Stimulated activated CD4-positive, alpha-beta T cell treated with anti-CD3 and anti-CD28 coated beads, Interleukin-4, amount 100 ng/mL, for 24 hours (primary cell): ENCODE measurements around the gene ZFP36L1.

Source experiments
- DNase-seq: peaks from one replicate; pipeline ENCODE4 v3.0.0-alpha.2; 2020

ZFP36L1 gene

GRCh38 chr14:68792979-68793733 lies at the start of gene ZFP36L1:
Gene ZFP36L1, minus strand, starts transcription at chr14:68793067. Its CDS starts 129 bp downstream, at chr14:68792938.
- peak; percentile 89 for DNase-seq

GRCh38 chr14:68842298-68842697 lies 49.4 kb upstream of the ZFP36L1 start:
- DNase-seq: no peak

GRCh38 chr14:68841016-68841809 lies 48.3 kb upstream of the ZFP36L1 start:
- DNase-seq: no peak

- no peak for DNase-seq
Observed at GRCh38 chr14:68840454-68840853, 47.6 kb upstream of the ZFP36L1 start.

GRCh38 chr14:68836082-68836481 lies 43.2 kb upstream of the ZFP36L1 start:
- DNase-seq: no peak

- no peak for DNase-seq
Observed at GRCh38 chr14:68834816-68835215, 41.9 kb upstream of the ZFP36L1 start.

GRCh38 chr14:68828698-68829097 lies 35.8 kb upstream of the ZFP36L1 start:
- no peak for DNase-seq

- no peak for DNase-seq
Observed at GRCh38 chr14:68825729-68826128, 32.9 kb upstream of the ZFP36L1 start.

GRCh38 chr14:68824517-68825347 lies 31.9 kb upstream of the ZFP36L1 start:
- DNase-seq: peak; percentile 48

- DNase-seq: no peak
Observed at GRCh38 chr14:68824207-68824516, 31.3 kb upstream of the ZFP36L1 start.

- no peak for DNase-seq
Observed at GRCh38 chr14:68823434-68824206, 30.8 kb upstream of the ZFP36L1 start.

- no peak for DNase-seq
Observed at GRCh38 chr14:68822926-68823325, 30.1 kb upstream of the ZFP36L1 start.

- no peak for DNase-seq
Observed at GRCh38 chr14:68822132-68822651, 29.3 kb upstream of the ZFP36L1 start.

GRCh38 chr14:68820999-68821683 lies 28.3 kb upstream of the ZFP36L1 start:
- DNase-seq: no peak

GRCh38 chr14:68820536-68820935 lies 27.7 kb upstream of the ZFP36L1 start:
- no peak for DNase-seq

GRCh38 chr14:68820119-68820518 lies 27.3 kb upstream of the ZFP36L1 start:
- DNase-seq: no peak

- DNase-seq: peak; percentile 52
Observed at GRCh38 chr14:68819260-68819691, 26.4 kb upstream of the ZFP36L1 start.

GRCh38 chr14:68817506-68818212 lies 24.8 kb upstream of the ZFP36L1 start:
- DNase-seq: no peak

GRCh38 chr14:68816943-68817430 lies 24.1 kb upstream of the ZFP36L1 start:
- DNase-seq: no peak

- peak; percentile 92 for DNase-seq
Observed at GRCh38 chr14:68816183-68816942, 23.5 kb upstream of the ZFP36L1 start.
